Stimulated activated CD4-positive, alpha-beta T cell treated with anti-CD3 and anti-CD28 coated beads, Interleukin-2, amount 100 ng/mL, for 24 hours (primary cell): ENCODE data around the gene PMEL.

ENCODE experiments used
- DNase-seq, 2 donors: peaks; one replicate each; pipeline ENCODE4 v3.0.0-alpha.2; 2020

PMEL gene

DNA sequence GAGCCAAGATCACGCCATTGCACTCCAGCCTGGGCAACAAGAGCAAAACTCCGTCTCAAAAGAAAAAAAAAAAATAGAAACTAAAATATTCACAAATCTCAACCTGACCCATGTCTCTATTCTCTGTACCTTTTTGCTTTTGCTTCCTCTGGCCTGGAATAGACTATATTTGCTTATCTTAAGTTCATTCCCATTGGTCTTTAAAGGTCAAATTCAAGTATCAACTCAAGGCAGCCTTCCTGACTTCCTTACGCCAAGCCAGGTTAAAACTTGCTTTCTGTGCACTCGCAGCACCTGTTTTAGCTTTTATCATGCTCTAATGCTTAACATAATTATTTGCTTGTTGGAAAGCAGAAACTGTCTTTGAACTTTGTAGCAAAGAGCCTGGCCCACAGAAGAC lies 52.9 kb downstream of the PMEL start:
- no peak for DNase-seq

DNA sequence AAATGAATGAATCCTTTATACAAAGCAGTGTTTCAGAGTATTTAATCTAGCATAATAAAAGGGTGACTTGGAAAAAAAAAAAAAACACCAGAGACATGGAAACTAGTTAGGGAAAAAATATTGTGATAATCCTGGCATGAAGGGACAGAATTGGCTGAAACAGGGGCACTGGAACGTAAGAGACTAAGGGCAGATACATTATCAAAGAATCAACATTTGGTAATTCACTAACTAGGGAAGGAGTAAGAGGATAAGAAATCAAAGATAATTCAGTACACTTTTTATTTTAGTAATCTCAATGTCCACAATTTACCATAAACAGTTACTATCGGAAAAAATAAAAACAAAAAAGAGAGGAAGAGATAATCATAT lies 56.3 kb downstream of the PMEL start:
- no peak for DNase-seq

DNA sequence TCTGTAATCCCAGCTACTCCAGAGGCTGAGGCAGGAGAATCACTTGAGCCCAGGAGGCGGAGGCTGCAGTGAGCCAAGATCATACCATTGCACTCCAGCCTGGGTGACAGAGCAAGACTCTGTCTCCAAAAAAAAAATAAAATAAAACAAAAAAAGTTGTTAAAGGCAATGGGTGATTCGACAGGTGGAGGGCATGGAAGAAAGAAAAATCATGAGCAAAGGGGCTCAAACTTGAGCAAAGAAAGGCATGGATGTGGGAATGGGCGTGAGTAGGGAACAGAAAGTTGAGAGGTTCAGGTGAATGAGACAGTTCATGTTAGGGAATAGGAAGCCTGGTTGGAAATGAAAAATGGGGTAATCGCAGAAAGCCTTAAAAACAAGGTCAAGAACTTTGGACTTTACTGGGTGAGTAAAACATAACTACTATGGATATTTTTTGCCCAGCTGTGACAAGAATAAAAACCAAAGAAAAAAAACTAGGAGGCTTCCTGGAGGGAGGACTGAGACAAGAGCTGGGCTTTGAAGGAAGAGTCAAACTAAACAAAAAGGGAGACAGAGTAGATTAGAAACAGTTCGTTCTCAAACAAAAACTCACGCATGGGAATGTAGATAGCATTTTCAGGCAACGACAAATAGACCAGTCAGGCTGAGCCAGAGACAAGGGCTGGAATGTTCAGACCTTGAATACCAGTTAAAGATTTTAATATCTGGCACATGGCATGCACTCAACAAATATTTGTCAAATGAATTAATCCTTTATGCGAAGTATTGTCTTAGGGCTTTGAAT lies 56.9 kb downstream of the PMEL start:
- DNase-seq: no peak

DNA sequence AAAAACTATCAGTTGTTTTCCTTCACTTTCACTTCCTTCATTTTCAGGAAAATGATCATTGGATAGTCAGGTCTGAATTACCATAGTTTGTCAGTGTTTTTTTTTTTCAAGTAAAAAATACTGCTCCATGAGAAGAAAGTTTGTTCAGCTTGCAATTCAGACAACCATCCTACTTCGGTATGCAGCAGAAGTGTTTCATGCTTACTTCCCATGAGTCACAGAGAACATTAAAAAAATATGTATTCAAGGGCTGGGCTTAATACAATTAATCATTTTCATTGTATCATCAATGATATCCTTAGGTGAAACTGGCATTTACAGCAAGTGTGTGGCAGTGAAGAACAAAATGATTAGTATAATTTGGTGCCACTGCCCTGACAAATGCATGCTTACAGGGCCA lies 59.8 kb downstream of the PMEL start:
- DNase-seq: no peak
